Body of pancreas (tissue), 4 donors: ENCODE results near the gene SLCO3A1. TPM values are rescaled to one million over a fixed set of nuclear protein-coding genes. Genes with fewer than 3 reads are reported as not detected.

ENCODE experiments used
- ATAC-seq: fragments of 150-250 bp; one replicate; pipeline ENCODE4 v1.9.1; 2016
- DNase-seq, 4 donors: peaks; one replicate each; pipeline ENCODE4 v3.0.0-alpha.2; 2019
- H3K27ac ChIP-seq, 4 donors: fragments of 200-600 bp; sonication (generic); 1 replicate in 3 of 4; 2 replicates in 1 of 4; pipeline versions ENCODE4 v1.5.1 to v1.6.1; 2016 to 2019; ENCODE audit warnings: mild to moderate bottlenecking in 1 of 4, mixed read lengths in 1 of 4, moderate library complexity in 1 of 4
- H3K27me3 ChIP-seq, 2 donors: fragments of 200-600 bp; sonication (generic); one replicate each; pipeline ENCODE4 v1.6.0; 2016; ENCODE audit warnings: mild to moderate bottlenecking in 1 of 2
- H3K36me3 ChIP-seq, 2 donors: fragments of 200-600 bp; sonication (generic); replicated peaks in 1 of 2; 2 replicates each; pipeline ENCODE4 v1.5.1; 2016; ENCODE audit warnings: low read depth in 2 of 2; ENCODE audit not compliant: insufficient read depth in 1 of 2
- H3K4me1 ChIP-seq: fragments of 200-600 bp; sonication (generic); one replicate; pipeline ENCODE4 v1.6.0; 2016
- H3K4me3 ChIP-seq, 2 donors: fragments of 200-600 bp; sonication (generic); 1 replicate in 1 of 2; 2 replicates in 1 of 2; pipeline ENCODE4 v1.5.1; 2016 to 2019
- H3K9me3 ChIP-seq, 3 donors: fragments of 200-600 bp; sonication (generic); 1 replicate in 2 of 3; 2 replicates in 1 of 3; pipeline ENCODE4 v1.5.1; 2016
- POLR2A ChIP-seq, 3 donors: fragments of 450-650 bp; IDR thresholded peaks; one replicate each; pipeline ENCODE4 v1.6.1; 2016; ENCODE audit warnings: antibody characterized with exemption in 3 of 3, mild to moderate bottlenecking in 2 of 3
- WGBS, 2 donors: methylation state at CpG; one replicate each; pipeline ENCODE4 v1.1.5; 2017; 5-methylcytosine and 5-hydroxymethylcytosine counted together
- intact Hi-C: fragments of 100-400 bp; cut with DNase I; formaldehyde crosslinking; loops from one replicate; pipeline ENCODE4 v1.15.1; 2023
- total RNA-seq, 2 donors: library from RNA; depleted of rRNA; stranded (reverse); fragments of >200 nt; gene quantifications; one replicate each; pipeline ENCODE4 v1.1.0, GENCODE V29; 2016
- TF ChIP-seq, protein P1 (sequence below), 7 experiments: fragments of 450-650 bp in 4 of 7; fragments of 200-600 bp in 3 of 7; sonication (generic) in 3 of 7; IDR thresholded peaks; one replicate each; pipeline ENCODE4 v1.5.1; 2016 to 2019; ENCODE audit warnings: antibody characterized with exemption in 7 of 7

Gene SLCO3A1
- total RNA-seq, 2 donors from 2014 or later: 5.7 to 12.9 TPM

DNA sequence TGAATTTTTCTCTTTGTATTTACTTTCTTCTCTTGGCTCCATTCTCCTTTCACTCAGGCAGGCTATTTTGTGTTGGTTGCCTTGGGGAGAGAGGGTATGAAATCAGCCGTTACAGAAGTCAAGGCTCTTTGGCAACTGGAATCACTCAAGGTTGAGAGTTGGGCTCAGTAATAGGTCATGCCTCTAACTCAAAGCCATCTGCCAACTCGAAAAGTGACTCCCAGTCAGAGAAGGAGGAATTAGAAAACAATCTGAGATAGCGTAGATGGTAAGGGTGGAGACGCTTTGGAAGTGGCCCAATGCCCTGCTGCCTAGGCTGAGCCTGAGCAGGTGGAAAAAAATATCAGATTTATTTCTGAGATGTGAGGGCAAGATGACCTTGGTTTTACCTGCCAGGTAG is 334.5 kb downstream of the SLCO3A1 start:
- intact Hi-C loops: no loop called here
- Histone ChIP-seq H3K9me3 (no peaks in the 10 kb centered on the region), H3K27ac (no peak overlapping the region), H3K4me1 (no peaks in the 10 kb centered on the region), H3K27me3 (no peaks in the 10 kb centered on the region), H3K4me3 (no peak overlapping the region), H3K36me3 (no peaks in the 10 kb centered on the region)
- TF ChIP-seq, protein P1, sequence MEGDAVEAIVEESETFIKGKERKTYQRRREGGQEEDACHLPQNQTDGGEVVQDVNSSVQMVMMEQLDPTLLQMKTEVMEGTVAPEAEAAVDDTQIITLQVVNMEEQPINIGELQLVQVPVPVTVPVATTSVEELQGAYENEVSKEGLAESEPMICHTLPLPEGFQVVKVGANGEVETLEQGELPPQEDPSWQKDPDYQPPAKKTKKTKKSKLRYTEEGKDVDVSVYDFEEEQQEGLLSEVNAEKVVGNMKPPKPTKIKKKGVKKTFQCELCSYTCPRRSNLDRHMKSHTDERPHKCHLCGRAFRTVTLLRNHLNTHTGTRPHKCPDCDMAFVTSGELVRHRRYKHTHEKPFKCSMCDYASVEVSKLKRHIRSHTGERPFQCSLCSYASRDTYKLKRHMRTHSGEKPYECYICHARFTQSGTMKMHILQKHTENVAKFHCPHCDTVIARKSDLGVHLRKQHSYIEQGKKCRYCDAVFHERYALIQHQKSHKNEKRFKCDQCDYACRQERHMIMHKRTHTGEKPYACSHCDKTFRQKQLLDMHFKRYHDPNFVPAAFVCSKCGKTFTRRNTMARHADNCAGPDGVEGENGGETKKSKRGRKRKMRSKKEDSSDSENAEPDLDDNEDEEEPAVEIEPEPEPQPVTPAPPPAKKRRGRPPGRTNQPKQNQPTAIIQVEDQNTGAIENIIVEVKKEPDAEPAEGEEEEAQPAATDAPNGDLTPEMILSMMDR (IDR thresholded peaks at IDR 0.05): no peak
- no peak for TF ChIP-seq POLR2A (IDR thresholded peaks at IDR 0.05)
- no peak for ATAC-seq
- WGBS, 2 donors: 38 to 48% methylated on average over 4 of the region's 4 CpGs
- no peak for DNase-seq

DNA sequence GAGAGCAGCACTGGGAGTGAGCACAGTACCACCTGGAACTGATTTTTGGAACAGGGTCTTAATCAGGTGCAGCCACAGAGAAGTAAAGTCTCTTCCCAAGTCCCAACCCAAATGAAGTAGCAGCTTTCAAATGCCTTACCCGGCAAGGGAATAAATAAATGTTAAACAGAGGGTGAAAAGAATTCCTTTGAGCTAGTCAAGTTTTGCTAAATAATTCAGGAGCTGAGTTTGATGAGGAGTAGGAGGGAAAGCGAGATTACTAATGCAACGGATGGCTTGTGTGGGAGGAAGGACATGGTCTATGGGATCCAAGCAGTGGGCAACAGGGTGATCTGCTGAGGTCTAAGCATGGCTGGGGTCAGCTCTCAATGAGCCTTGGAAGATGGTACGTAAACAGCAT is 335.7 kb downstream of the SLCO3A1 start:
- H3K9me3 ChIP-seq: no peaks in the 10 kb centered on the region
- H3K27me3 ChIP-seq: no peaks in the 10 kb centered on the region
- ATAC-seq (no peak), DNase-seq (no peak)
- TF ChIP-seq POLR2A (IDR thresholded peaks at IDR 0.05): no peak
- TF ChIP-seq, protein P1 (IDR thresholded peaks at IDR 0.05): no peak
- no peaks in the 10 kb centered on the region for H3K36me3 ChIP-seq
- no peaks in the 10 kb centered on the region for H3K4me1 ChIP-seq
- H3K4me3 ChIP-seq: no peak overlapping the region
- no peak overlapping the region for H3K27ac ChIP-seq
- WGBS, 2 donors: 78 to 80% methylated on average over 4 of the region's 4 CpGs
- intact Hi-C loops: no loop called here

DNA sequence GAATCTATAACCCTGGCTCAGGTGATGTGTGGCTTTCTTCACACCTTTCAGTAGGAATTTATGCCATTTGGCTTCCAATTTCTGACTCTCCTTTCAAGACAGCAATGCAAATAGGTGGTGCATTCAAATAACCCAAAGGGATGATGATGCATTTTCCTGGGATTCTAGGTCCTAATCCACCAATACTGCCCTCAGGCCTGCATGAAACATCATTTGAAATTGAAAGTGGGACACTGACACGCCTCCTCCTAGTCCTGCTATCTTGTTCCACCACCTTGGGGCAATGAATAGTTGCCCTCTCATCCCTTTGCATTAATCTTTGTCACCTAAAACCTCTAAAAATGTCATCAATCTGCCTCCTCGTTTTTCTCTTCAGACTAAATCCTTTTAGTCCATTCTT is 341.7 kb downstream of the SLCO3A1 start:
- Histone ChIP-seq H3K27ac (no peak overlapping the region), H3K9me3 (no peaks in the 10 kb centered on the region), H3K4me1 (no peaks in the 10 kb centered on the region), H3K27me3 (no peaks in the 10 kb centered on the region), H3K4me3 (no peak overlapping the region), H3K36me3 (no peaks in the 10 kb centered on the region)
- DNase-seq (no peak), ATAC-seq (no peak)
- intact Hi-C loops: no loop called here
- WGBS, 2 donors: 41 to 47% methylated on average over 2 of the region's 2 CpGs
- no peak for TF ChIP-seq POLR2A (IDR thresholded peaks at IDR 0.05)
- TF ChIP-seq, protein P1 (IDR thresholded peaks at IDR 0.05): no peak

DNA sequence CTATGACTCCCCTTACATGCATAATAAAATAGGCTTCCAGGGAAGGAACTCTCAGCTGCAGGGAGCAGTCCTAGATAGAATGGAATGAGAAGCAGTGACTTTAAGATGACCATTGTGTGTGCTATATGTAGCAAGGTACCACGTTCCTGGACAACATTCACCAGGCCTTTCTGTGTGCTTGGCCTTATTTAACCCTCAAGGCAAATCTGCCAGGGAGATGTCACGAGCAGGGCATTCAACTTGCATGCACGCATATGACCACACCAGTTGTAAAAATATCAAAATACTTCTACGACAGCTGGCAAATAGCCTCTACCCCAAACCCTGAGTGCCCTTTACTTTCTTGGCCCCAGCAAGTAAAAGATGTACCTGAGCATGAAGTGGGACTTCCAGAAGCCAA is 342.8 kb downstream of the SLCO3A1 start:
- Histone ChIP-seq H3K9me3 (no peaks in the 10 kb centered on the region), H3K4me3 (no peak overlapping the region), H3K27ac (no peak overlapping the region), H3K4me1 (no peaks in the 10 kb centered on the region), H3K36me3 (no peaks in the 10 kb centered on the region), H3K27me3 (no peaks in the 10 kb centered on the region)
- ATAC-seq (no peak), DNase-seq (no peak)
- TF ChIP-seq POLR2A (IDR thresholded peaks at IDR 0.05): no peak
- TF ChIP-seq, protein P1 (IDR thresholded peaks at IDR 0.05): no peak
- intact Hi-C loops: no loop called here
- 78 to 82% methylated on average over 4 of the region's 4 CpGs for WGBS, 2 donors

DNA sequence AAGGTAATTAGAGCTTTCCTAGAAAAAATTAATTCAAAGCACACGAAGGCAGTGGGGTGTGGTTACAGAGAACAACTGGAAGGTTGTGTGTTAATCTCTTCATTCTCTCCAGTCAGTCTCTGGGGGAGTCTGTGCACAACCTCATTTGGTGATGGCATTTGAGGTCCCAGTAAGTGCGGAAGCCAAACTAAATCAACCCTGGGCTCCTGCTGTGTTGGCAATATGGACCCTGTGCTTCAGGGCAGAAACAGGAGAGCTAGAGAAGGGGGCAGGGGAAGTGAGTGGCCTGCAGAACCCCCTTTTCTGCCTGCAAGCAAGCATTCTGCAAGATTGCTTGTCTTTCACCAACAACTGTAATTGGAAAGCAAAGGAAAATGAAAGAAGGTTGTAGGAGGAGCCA is 344.2 kb downstream of the SLCO3A1 start:
- Histone ChIP-seq H3K4me3 (no peak overlapping the region), H3K27ac (no peak overlapping the region), H3K27me3 (no peaks in the 10 kb centered on the region), H3K4me1 (no peaks in the 10 kb centered on the region), H3K9me3 (no peaks in the 10 kb centered on the region), H3K36me3 (no peaks in the 10 kb centered on the region)
- 34 to 56% methylated on average over 2 of the region's 2 CpGs for WGBS, 2 donors
- TF ChIP-seq, protein P1 (IDR thresholded peaks at IDR 0.05): no peak
- no peak for TF ChIP-seq POLR2A (IDR thresholded peaks at IDR 0.05)
- intact Hi-C loops: no loop called here
- DNase-seq: no peak
- ATAC-seq: no peak
